Osteoblast (primary cell): ENCODE measurements around the gene SELENOO. TPM values are rescaled to one million over a fixed set of nuclear protein-coding genes. Genes with fewer than 3 reads are reported as not detected.

Source experiments
- DNase-seq: peaks from one replicate; pipeline ENCODE4 v3.0.0; 2011; ENCODE audit warnings: low spot score, mixed read lengths; ENCODE audit not compliant: insufficient read length; ENCODE audit errors: missing footprints
- H2AFZ ChIP-seq: 2 replicates; pipeline ENCODE4 v1.6.0; 2011; ENCODE audit warnings: mild to moderate bottlenecking, low read length
- H3K27ac ChIP-seq: 2 replicates; pipeline ENCODE4 v1.5.1; 2011; ENCODE audit warnings: mild to moderate bottlenecking, low read depth, low read length, moderate library complexity
- H3K27me3 ChIP-seq: 2 replicates; pipeline ENCODE4 v1.6.0; 2012; ENCODE audit warnings: mild to moderate bottlenecking, control low read depth, inconsistent platforms, low read length, moderate library complexity; ENCODE audit not compliant: insufficient read depth
- H3K36me3 ChIP-seq: 2 replicates; pipeline ENCODE4 v1.5.1; 2011; ENCODE audit warnings: mild to moderate bottlenecking, low read length, control low read depth, moderate library complexity; ENCODE audit not compliant: insufficient read depth
- H3K4me1 ChIP-seq: 2 replicates; pipeline ENCODE4 v1.5.1; 2011; ENCODE audit warnings: mild to moderate bottlenecking, low read length, control low read depth, moderate library complexity; ENCODE audit not compliant: insufficient read depth
- H3K4me2 ChIP-seq: 2 replicates; pipeline ENCODE4 v1.6.0; 2011; ENCODE audit warnings: mild to moderate bottlenecking, low read length; ENCODE audit not compliant: insufficient read depth
- H3K4me3 ChIP-seq: fragments of 200-600 bp; sonication (generic); 3 replicates; pipeline ENCODE4 v1.5.1; 2012; ENCODE audit warnings: mild to moderate bottlenecking, low read length, inconsistent platforms; ENCODE audit not compliant: insufficient read depth
- H3K79me2 ChIP-seq: 2 replicates; pipeline ENCODE4 v1.6.0; 2012; ENCODE audit warnings: mild to moderate bottlenecking, low read length, control low read depth, inconsistent platforms; ENCODE audit not compliant: insufficient read depth
- H3K9me3 ChIP-seq: 2 replicates; pipeline ENCODE4 v1.5.1; 2011; ENCODE audit warnings: low read depth, low read length, control low read depth
- H4K20me1 ChIP-seq: 2 replicates; pipeline ENCODE4 v1.6.0; 2012; ENCODE audit warnings: mild to moderate bottlenecking, low read length, control low read depth; ENCODE audit not compliant: insufficient read depth
- CTCF ChIP-seq: IDR thresholded peaks from 2 replicates; pipeline ENCODE4 v1.5.1; 2011; ENCODE audit warnings: mild to moderate bottlenecking, low read depth, low read length, moderate library complexity; ENCODE audit errors: extremely low read depth
- total RNA-seq: library from RNA; depleted of rRNA; stranded (reverse); fragments of >200 nt; gene quantifications from 2 replicates; pipeline ENCODE4 v1.2.3, GENCODE V29; 2012

The SELENOO gene
- total RNA-seq, 1 donor, result 15.6 TPM

GRCh38 chr22:50264104-50264745, 63.4 kb downstream of the SELENOO start:
- DNase-seq, result no peak
- Histone ChIP-seq H3K4me1 (peaks cover 9% of the 10 kb centered on the region), H3K4me2 (no peak overlapping the region), H3K27me3 (no peaks in the 10 kb centered on the region), H4K20me1 (peaks cover 3% of the 10 kb centered on the region), H3K27ac (no peak overlapping the region), H3K4me3 (no peak overlapping the region), H2AFZ (no peak overlapping the region), H3K79me2 (peaks cover 7% of the 10 kb centered on the region), H3K9me3 (no peaks in the 10 kb centered on the region), H3K36me3 (no peaks in the 10 kb centered on the region)
- TF ChIP-seq CTCF, result no peak

GRCh38 chr22:50264946-50265669, 64.3 kb downstream of the SELENOO start:
- Histone ChIP-seq H3K4me3 (no peak overlapping the region), H4K20me1 (peaks cover 3% of the 10 kb centered on the region), H3K9me3 (no peaks in the 10 kb centered on the region), H2AFZ (no peak overlapping the region), H3K4me1 (peaks cover 8% of the 10 kb centered on the region), H3K36me3 (no peaks in the 10 kb centered on the region), H3K4me2 (no peak overlapping the region), H3K27me3 (no peaks in the 10 kb centered on the region), H3K27ac (no peak overlapping the region), H3K79me2 (peaks cover 4% of the 10 kb centered on the region)
- TF ChIP-seq CTCF, result no peak
- no peak for DNase-seq

GRCh38 chr22:50266994-50267393, 66.2 kb downstream of the SELENOO start:
- no peak for DNase-seq
- Histone ChIP-seq H3K79me2 (no peaks in the 10 kb centered on the region), H3K4me2 (no peak overlapping the region), H2AFZ (no peak overlapping the region), H3K36me3 (no peaks in the 10 kb centered on the region), H4K20me1 (peaks cover 11% of the 10 kb centered on the region), H3K4me1 (peaks cover 15% of the 10 kb centered on the region), H3K9me3 (no peaks in the 10 kb centered on the region), H3K27ac (no peak overlapping the region), H3K4me3 (no peak overlapping the region), H3K27me3 (no peaks in the 10 kb centered on the region)
- TF ChIP-seq CTCF, result no peak

Other genes starting within 250 kb of the SELENOO start
- gene PIM3, start 240.2 kb upstream of the SELENOO start, total RNA-seq, result 14.4 and 19.9 TPM in 2 replicates
- not detected in 2 replicates for gene IL17REL, start 188.2 kb upstream of the SELENOO start, total RNA-seq
- gene TTLL8, start 142.7 kb upstream of the SELENOO start, total RNA-seq, result not detected in 2 replicates
- under 0.01 and 0.88 TPM in 2 replicates for gene MLC1, start 115.6 kb upstream of the SELENOO start, total RNA-seq
- gene MOV10L1, start 111.0 kb upstream of the SELENOO start, total RNA-seq, result 0.36 and 0.59 TPM in 2 replicates
- gene PANX2, start 30.3 kb upstream of the SELENOO start, total RNA-seq, result under 0.01 and 0.29 TPM in 2 replicates
- gene TRABD, start 15.1 kb upstream of the SELENOO start, total RNA-seq, result 13.6 and 13.8 TPM in 2 replicates
- 26.5 and 28.2 TPM in 2 replicates for gene TUBGCP6, start 44.0 kb downstream of the SELENOO start, total RNA-seq
- gene HDAC10, start 50.3 kb downstream of the SELENOO start, total RNA-seq, result 19.2 and 20.6 TPM in 2 replicates
- gene MAPK12, start 60.7 kb downstream of the SELENOO start, total RNA-seq, result 24.8 and 34.0 TPM in 2 replicates
- 2.9 and 6.2 TPM in 2 replicates for gene MAPK11, start 69.4 kb downstream of the SELENOO start, total RNA-seq
- gene PLXNB2, start 106.6 kb downstream of the SELENOO start, total RNA-seq, result 166 and 209 TPM in 2 replicates
- 5.9 and 6.5 TPM in 2 replicates for gene DENND6B, start 126.0 kb downstream of the SELENOO start, total RNA-seq
- 51.0 and 61.2 TPM in 2 replicates for gene PPP6R2, start 142.3 kb downstream of the SELENOO start, total RNA-seq